HCT116 (cell line): ENCODE data around the gene KHNYN. TPM values are rescaled to one million over a fixed set of nuclear protein-coding genes. Genes with fewer than 3 reads are reported as not detected.

Experiments used
- ATAC-seq: fragments of 200-7000 bp; cut with Tn5 transposase; 2 replicates; pipeline ENCODE4 v1.9.1; 2020; ENCODE audit warnings: mild to moderate bottlenecking, moderate library complexity
- BruUV-seq: library from RNA; stranded (reverse); fragments of 400-500 nt; replicated peaks from 2 replicates; lab custom pipeline; 2021; lab: Mats Ljungman, UMichigan
- CTCF ChIA-PET: fragments of 300-600 bp; sonication (Branson Sonifier 250); formaldehyde crosslinking; loops from one replicate; lab custom pipeline; 2021; ENCODE audit warnings: antibody characterized with exemption; lab: Charles Lee
- POLR2A ChIA-PET: fragments of 300-600, 350-600 bp; sonication (Branson Sonifier 250); formaldehyde crosslinking; loops from one replicate; lab custom pipeline; 2021; ENCODE audit warnings: antibody characterized with exemption; lab: Charles Lee
- RAD21 ChIA-PET, 2 experiments: fragments of 300-600 bp; sonication (Branson Sonifier 250); formaldehyde crosslinking; loops; one replicate each; lab custom pipeline; 2023; ENCODE audit warnings: low total read pairs in 2 of 2; ENCODE audit not compliant: uncharacterized antibody in 2 of 2, unreplicated experiment in 2 of 2, low non-redundant PET in 1 of 2; lab: Charles Lee
- DNase-seq: peaks from one replicate; pipeline ENCODE4 v3.0.0-alpha.2; 2010; ENCODE audit warnings: low read depth, low spot score
- H2AFZ ChIP-seq: fragments of 200-600 bp; shearing (Covaris generic), sonication (generic); 2 replicates; pipeline ENCODE4 v1.6.1; 2017; ENCODE audit warnings: low read depth, mixed run types, mixed read lengths, antibody characterized with exemption, low read length; ENCODE audit not compliant: poor library complexity, severe bottlenecking
- H3K27ac ChIP-seq: 2 replicates; pipeline ENCODE4 v1.5.1; 2012; ENCODE audit warnings: low read depth, low read length
- H3K27me3 ChIP-seq: fragments of 200-600 bp; sonication (generic); 2 replicates; pipeline ENCODE4 v1.6.1; 2016; ENCODE audit warnings: mixed run types, low read length, mixed read lengths; ENCODE audit not compliant: insufficient read depth
- H3K36me3 ChIP-seq, 2 experiments: fragments of 200-500 bp in 1 of 2; fragments of 200-600 bp in 1 of 2; sonication (Bioruptor generic) in 1 of 2; sonication (generic) in 1 of 2; 2 replicates each; pipeline versions ENCODE4 v1.5.1 to v1.6.1; 2014 to 2016; ENCODE audit warnings: low read length in 2 of 2, inconsistent platforms in 1 of 2, mixed read lengths in 1 of 2, mixed run types in 1 of 2; ENCODE audit not compliant: insufficient read depth in 2 of 2, control insufficient read depth in 1 of 2
- H3K4me1 ChIP-seq, 2 experiments: fragments of 200-600 bp in 1 of 2; sonication (generic) in 1 of 2; 2 replicates each; pipeline versions ENCODE4 v1.5.1 to v1.6.1; 2012 to 2017; ENCODE audit warnings: low read length in 2 of 2, inconsistent platforms in 1 of 2, mild to moderate bottlenecking in 1 of 2, mixed read lengths in 1 of 2, mixed run types in 1 of 2, moderate library complexity in 1 of 2; ENCODE audit not compliant: insufficient read depth in 2 of 2, control insufficient read depth in 1 of 2
- H3K4me2 ChIP-seq: fragments of 200-600 bp; sonication (generic); 2 replicates; pipeline ENCODE4 v1.6.1; 2017; ENCODE audit warnings: mixed run types, low read length, mixed read lengths
- H3K4me3 ChIP-seq, 2 experiments: fragments of 200-600 bp in 1 of 2; sonication (generic) in 1 of 2; replicated peaks in 1 of 2; 2 replicates each; pipeline ENCODE4 v1.5.1; 2011 to 2016; ENCODE audit warnings: low read length in 2 of 2, control low read depth in 1 of 2, low read depth in 1 of 2, mild to moderate bottlenecking in 1 of 2, mixed read lengths in 1 of 2, mixed run types in 1 of 2
- H3K79me2 ChIP-seq: fragments of 200-600 bp; sonication (generic); 2 replicates; pipeline ENCODE4 v1.6.1; 2017; ENCODE audit warnings: mild to moderate bottlenecking, mixed run types, low read length, moderate library complexity, mixed read lengths; ENCODE audit not compliant: insufficient read depth
- H3K9ac ChIP-seq: fragments of 200-600 bp; sonication (generic); 2 replicates; pipeline ENCODE4 v1.6.1; 2016; ENCODE audit warnings: low read length, mixed read lengths
- H3K9me2 ChIP-seq: fragments of 200-600 bp; sonication (generic), shearing (Covaris generic); 2 replicates; pipeline ENCODE4 v1.6.1; 2017; ENCODE audit warnings: mixed run types, mild to moderate bottlenecking, moderate library complexity; ENCODE audit not compliant: insufficient read depth
- H3K9me3 ChIP-seq, 2 experiments: fragments of 200-500 bp in 1 of 2; fragments of 200-600 bp in 1 of 2; sonication (Bioruptor generic) in 1 of 2; sonication (generic) in 1 of 2; 2 replicates each; pipeline ENCODE4 v1.6.1; 2014 to 2017; ENCODE audit warnings: low read length in 2 of 2, mixed read lengths in 2 of 2, inconsistent platforms in 1 of 2, low read depth in 1 of 2, mild to moderate bottlenecking in 1 of 2, mixed run types in 1 of 2, moderate library complexity in 1 of 2; ENCODE audit not compliant: control insufficient read depth in 1 of 2, insufficient read depth in 1 of 2
- H4K20me1 ChIP-seq: fragments of 200-600 bp; sonication (generic), shearing (Covaris generic); 2 replicates; pipeline ENCODE4 v1.6.1; 2017; ENCODE audit warnings: mixed run types, mild to moderate bottlenecking, moderate library complexity; ENCODE audit not compliant: insufficient read depth
- ATF3 ChIP-seq: IDR thresholded peaks from 2 replicates; pipeline ENCODE4 v1.6.1; 2012
- CBX3 ChIP-seq: IDR thresholded peaks from 2 replicates; pipeline ENCODE4 v1.6.1; 2012; ENCODE audit warnings: low read depth
- CEBPB ChIP-seq: IDR thresholded peaks from 2 replicates; pipeline ENCODE4 v1.6.1; 2012; ENCODE audit warnings: low read depth
- CTCF ChIP-seq, 3 experiments: fragments of 200-600 bp in 1 of 3; sonication (generic) in 1 of 3; IDR thresholded peaks in 2 of 3; conservative IDR thresholded peaks in 1 of 3; 2 replicates each; pipeline ENCODE4 v1.5.1; 2012 to 2017; ENCODE audit warnings: low read depth in 2 of 3, low read length in 2 of 3, antibody characterized with exemption in 1 of 3, borderline replicate concordance in 1 of 3, control low read depth in 1 of 3, mild to moderate bottlenecking in 1 of 3, mixed read lengths in 1 of 3, mixed run types in 1 of 3, moderate library complexity in 1 of 3; ENCODE audit not compliant: insufficient read depth in 1 of 3
- ELF1 ChIP-seq: IDR thresholded peaks from 2 replicates; pipeline ENCODE4 v1.6.1; 2012; ENCODE audit warnings: low read depth, borderline replicate concordance
- EZH2 ChIP-seq: fragments of 200-600 bp; sonication (generic); IDR thresholded peaks from 2 replicates; pipeline ENCODE4 v1.6.1; 2017; ENCODE audit warnings: antibody characterized with exemption, mixed run types
- EZH2phosphoT487 ChIP-seq: fragments of 200-600 bp; IDR thresholded peaks from 2 replicates; pipeline ENCODE4 v1.6.1; 2018; ENCODE audit warnings: antibody characterized with exemption, borderline replicate concordance
- FOSL1 ChIP-seq: IDR thresholded peaks from 2 replicates; pipeline ENCODE4 v1.6.1; 2012; ENCODE audit warnings: low read depth
- JUND ChIP-seq: IDR thresholded peaks from 2 replicates; pipeline ENCODE4 v1.6.1; 2012
- POLR2A ChIP-seq: IDR thresholded peaks from 2 replicates; pipeline ENCODE4 v1.7.0; 2011; ENCODE audit warnings: borderline replicate concordance; ENCODE audit not compliant: insufficient read depth, insufficient read length; ENCODE audit errors: extremely low read depth
- RAD21 ChIP-seq: IDR thresholded peaks from 2 replicates; pipeline ENCODE4 v1.6.1; 2012; ENCODE audit warnings: low read depth, mild to moderate bottlenecking
- REST ChIP-seq: IDR thresholded peaks from 2 replicates; pipeline ENCODE4 v1.6.1; 2012; ENCODE audit warnings: low read depth
- SIN3A ChIP-seq: IDR thresholded peaks from 2 replicates; pipeline ENCODE4 v1.6.1; 2012; ENCODE audit warnings: low read depth
- SP1 ChIP-seq: IDR thresholded peaks from 2 replicates; pipeline ENCODE4 v1.6.1; 2012; ENCODE audit warnings: low read depth
- SRF ChIP-seq: IDR thresholded peaks from 2 replicates; pipeline ENCODE4 v1.6.1; 2012; ENCODE audit warnings: low read depth
- TCF7L2 ChIP-seq: IDR thresholded peaks from 2 replicates; pipeline ENCODE4 v1.7.0; 2011; ENCODE audit warnings: borderline replicate concordance, inconsistent platforms; ENCODE audit not compliant: insufficient read depth, insufficient read length; ENCODE audit errors: extremely low read depth
- YY1 ChIP-seq: IDR thresholded peaks from 2 replicates; pipeline ENCODE4 v1.6.1; 2011; ENCODE audit warnings: low read length, low read depth, moderate library complexity, mild to moderate bottlenecking; ENCODE audit not compliant: insufficient replicate concordance; ENCODE audit errors: extremely low read depth
- ZBTB33 ChIP-seq: IDR thresholded peaks from 2 replicates; pipeline ENCODE4 v1.6.1; 2011; ENCODE audit warnings: mild to moderate bottlenecking, low read length, moderate library complexity; ENCODE audit not compliant: insufficient replicate concordance; ENCODE audit errors: extremely low read depth
- ZFX ChIP-seq: fragments of 450-650 bp; IDR thresholded peaks from 2 replicates; pipeline ENCODE4 v1.6.1; 2017
- ZNF274 ChIP-seq: fragments of 200-500 bp; sonication (Bioruptor generic); IDR thresholded peaks from 2 replicates; pipeline ENCODE4 v1.6.1; 2014; ENCODE audit warnings: mild to moderate bottlenecking, low read depth, low read length, inconsistent platforms
- intact Hi-C: fragments of 100-400 bp; cut with micrococcal nuclease; formaldehyde crosslinking; loops from 2 replicates; pipeline ENCODE4 v1.10.0; 2022
- total RNA-seq: library from RNA; stranded (reverse); gene quantifications from one replicate; pipeline ENCODE4 v1.2.1, GENCODE V29; 2021; ENCODE audit not compliant: unreplicated experiment

KHNYN gene
- total RNA-seq, 1 experiment from 2014 or later, result 50.1 TPM

GRCh38 chr14:24434036-24434435, 4.3 kb downstream of the KHNYN start:
- Histone ChIP-seq H4K20me1 (no peaks in the 10 kb centered on the region), H2AFZ (no peak overlapping the region), H3K4me3 (no peak overlapping the region), H3K36me3 (peaks cover 23 to 27% of the 10 kb centered on the region in 2 experiments; a peak in 3 of 4 replicates), H3K9me3 (no peaks in the 10 kb centered on the region), H3K9ac (no peak overlapping the region), H3K79me2 (peaks cover 21% of the 10 kb centered on the region), H3K4me2 (no peak overlapping the region), H3K27ac (no peak overlapping the region), H3K4me1 (peaks cover 14 to 25% of the 10 kb centered on the region in 2 experiments), H3K27me3 (no peaks in the 10 kb centered on the region), H3K9me2 (no peaks in the 10 kb centered on the region)
- BruUV-seq, result no TSS peak
- no peak for ATAC-seq
- RAD21 ChIA-PET, result no interaction called here
- no peak for DNase-seq
- CTCF ChIA-PET, result interaction anchor here (4.6 kb wide), 1 partner anchor 102 kb away, joined by 82 read pairs; no protein-coding TSS in a partner anchor
- POLR2A ChIA-PET, result interaction anchor here (0.5 kb wide), 1 partner anchor 340 kb away, joined by 3 read pairs; the partner anchor contains the start of gene PCK2
- TF ChIP-seq SP1 (no peak), SIN3A (no peak), FOSL1 (no peak), SRF (no peak), ZFX (no peak), CEBPB (no peak), RAD21 (no peak), CBX3 (no peak), ZBTB33 (no peak), JUND (no peak), ZNF274 (no peak), EZH2 (no peak), REST (no peak), ELF1 (no peak), EZH2phosphoT487 (no peak), YY1 (no peak), POLR2A (no peak), CTCF (IDR thresholded peaks at IDR 0.05 in 2 of 3, conservative IDR thresholded peaks at IDR 0.05 in 1 of 3; ENCODE audit: borderline replicate concordance in 1 of 3, insufficient read depth in 1 of 3, low read depth in 2 of 3, low read length in 2 of 3) (no peak), ATF3 (no peak), TCF7L2 (no peak)
- intact Hi-C loops, result loop anchor here (10.0 kb wide), 1 partner anchor 219 kb away; the partner anchor contains the start of genes CHMP4A and MDP1
